Measurements from ENCODE around the gene ATP5F1E.

ATP5F1E gene

DNA sequence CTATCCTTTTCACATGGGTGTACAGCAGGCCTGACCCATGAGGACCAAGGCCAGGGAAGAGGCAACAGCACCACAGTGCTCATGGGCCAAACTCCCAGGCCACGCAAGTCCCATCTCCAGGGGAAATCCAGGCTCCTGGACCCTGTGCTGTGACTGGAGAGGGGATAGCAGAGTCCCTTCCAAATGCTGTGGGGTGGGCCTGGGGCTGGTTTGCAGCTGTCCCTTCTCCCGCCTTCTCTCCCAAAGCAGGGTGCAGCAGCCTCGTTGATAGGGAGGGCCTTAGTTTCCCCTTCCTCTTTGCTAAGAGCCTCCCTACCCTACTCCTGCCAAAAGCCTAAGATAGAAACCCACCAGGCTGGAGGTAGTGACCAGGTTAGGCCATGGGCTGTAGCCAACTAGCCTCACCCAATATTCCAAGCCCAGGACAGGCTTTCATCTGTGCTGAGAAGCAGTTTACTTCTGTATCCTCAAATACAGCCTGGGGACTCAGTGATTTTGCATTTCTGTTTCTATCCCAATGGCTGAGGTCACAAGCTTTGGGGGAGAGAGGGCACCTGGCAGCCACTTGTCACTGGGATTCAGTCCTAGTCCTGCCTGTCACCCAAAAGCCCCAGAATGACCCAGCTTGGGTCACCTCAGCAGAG lies 26.5 kb downstream of the ATP5F1E start:
- DNase-seq (ENCODE audit: low read depth) = no peak

DNA sequence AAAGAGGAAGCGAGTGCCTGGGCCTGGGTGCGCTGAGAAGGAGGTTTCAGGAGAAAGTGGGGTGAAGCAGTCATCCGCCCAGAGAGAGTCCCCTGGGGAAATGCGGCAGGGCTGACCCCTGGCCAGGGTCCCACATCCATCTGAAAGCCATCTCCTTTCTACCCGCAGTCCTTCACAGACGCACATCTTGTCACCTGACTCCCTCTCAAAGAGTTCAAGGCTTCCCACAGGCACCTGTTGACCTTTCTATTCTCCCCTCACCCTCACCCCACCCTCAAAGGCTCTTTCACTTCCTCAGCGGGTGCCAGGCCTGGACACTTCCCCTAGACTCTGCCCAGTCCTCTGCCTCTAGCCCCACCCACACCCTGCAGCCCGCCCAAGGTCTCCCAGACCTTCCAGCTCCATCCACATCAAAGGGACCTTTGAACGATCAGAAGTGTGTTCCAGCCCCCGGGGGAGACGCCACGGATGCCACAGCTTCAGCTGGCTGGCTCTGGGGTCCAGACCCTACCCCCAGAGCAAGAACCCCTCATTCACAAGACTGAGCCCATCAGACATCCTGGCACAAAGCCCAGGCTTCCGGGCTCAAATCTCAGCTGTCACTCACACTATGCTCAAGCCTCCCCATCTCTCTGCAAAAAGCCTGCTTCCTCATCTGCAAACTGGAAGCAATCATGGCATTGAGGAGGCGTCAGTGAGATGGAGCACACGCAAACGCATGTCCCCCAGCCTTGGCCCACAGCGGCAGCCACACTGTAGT lies 27.2 kb downstream of the ATP5F1E start:
- DNase-seq (ENCODE audit: low read depth) = no peak

DNA sequence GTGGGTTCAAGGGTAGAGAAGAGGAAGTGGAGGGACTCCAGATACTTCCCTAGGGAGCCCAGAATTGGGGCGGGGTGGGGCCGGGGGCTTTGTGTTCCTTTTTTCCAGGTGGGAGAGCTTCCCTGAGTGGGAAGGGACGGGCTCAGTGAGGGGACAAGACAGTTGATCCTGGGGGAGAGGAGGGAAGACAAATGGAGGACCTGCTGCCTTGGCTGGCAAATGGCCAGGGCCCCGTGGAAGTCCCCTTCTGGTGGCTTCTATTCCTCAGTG lies 27.7 kb downstream of the ATP5F1E start:
- no peak for DNase-seq (ENCODE audit: low read depth)

DNA sequence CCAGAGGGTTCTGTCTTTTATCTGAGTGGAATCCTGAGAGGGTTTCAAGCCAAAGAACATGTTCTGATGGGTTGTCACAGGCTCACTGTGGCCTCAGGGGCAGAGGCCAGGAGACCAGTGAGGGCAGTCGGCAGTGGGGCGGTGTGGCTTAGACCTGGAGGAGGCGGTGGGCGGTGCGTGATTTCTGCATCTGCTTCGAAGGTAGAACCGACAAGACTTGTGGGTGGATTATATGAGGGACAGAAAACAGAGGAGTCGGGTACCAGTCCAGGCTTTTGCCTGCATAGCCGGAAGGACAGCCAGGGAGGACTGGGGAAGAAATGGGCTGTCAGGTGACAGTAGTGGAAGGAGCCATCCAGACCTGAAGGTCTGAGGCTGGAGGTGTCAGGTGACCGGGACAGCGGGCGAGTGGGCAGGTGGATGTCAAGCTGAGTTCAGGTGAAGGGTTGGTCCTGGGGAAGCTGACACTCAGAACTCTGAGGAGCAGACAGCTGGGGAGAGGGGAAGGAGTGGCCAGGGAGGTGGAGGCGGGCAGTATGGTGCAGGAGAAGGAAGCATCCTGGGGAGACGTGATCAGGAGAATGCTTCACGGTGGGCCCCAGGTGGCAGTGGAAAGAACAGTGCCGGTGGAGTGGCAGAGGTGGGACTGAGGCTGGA lies 28.2 kb downstream of the ATP5F1E start:
- no peak for DNase-seq (ENCODE audit: low read depth)

DNA sequence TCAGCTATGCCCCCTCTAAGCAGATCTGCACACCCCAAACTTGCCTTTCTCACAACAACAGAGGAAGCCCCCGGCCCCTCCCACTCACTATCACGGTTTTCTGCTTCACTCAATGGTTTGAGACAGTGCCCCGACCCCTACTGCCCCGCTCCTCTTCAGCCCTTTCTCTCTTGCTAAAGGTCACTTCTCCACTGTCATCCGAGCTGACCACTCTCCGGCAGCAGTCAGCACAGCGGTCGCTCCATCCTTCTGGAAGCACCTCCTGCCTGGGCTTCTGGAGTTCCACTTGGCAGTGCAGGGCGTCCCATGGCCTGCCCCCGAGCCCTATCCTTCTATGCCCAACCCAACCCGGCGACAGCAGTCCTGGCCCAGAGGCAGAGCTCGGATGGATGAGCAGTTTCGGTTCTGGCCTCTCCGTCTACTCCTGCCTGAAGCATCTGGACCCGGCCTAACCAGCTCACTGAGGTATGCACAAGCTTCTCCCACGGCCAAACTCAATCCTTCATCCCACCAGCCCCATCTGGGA lies 29.2 kb downstream of the ATP5F1E start:
- no peak for DNase-seq (ENCODE audit: low read depth)

DNA sequence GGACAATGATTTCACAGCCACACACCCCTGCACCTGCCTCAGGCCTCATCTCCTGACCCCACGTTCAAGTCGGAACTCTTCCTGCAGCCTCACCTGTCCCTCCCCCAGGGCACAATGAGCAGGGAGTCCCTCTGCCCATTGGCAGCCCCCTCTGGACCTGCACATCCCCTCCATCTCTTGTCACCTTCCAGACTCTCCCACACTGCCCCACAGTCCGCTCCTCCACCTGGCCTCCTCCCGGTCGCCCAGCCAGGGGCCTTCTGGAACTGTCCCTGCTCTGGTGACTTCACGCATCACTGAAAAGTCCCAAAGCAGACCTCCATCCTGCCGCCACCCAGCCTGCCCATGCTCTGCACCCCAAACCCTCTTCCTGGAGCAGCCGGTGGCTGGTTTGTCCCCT lies 29.7 kb downstream of the ATP5F1E start:
- no peak for DNase-seq (ENCODE audit: low read depth)

DNA sequence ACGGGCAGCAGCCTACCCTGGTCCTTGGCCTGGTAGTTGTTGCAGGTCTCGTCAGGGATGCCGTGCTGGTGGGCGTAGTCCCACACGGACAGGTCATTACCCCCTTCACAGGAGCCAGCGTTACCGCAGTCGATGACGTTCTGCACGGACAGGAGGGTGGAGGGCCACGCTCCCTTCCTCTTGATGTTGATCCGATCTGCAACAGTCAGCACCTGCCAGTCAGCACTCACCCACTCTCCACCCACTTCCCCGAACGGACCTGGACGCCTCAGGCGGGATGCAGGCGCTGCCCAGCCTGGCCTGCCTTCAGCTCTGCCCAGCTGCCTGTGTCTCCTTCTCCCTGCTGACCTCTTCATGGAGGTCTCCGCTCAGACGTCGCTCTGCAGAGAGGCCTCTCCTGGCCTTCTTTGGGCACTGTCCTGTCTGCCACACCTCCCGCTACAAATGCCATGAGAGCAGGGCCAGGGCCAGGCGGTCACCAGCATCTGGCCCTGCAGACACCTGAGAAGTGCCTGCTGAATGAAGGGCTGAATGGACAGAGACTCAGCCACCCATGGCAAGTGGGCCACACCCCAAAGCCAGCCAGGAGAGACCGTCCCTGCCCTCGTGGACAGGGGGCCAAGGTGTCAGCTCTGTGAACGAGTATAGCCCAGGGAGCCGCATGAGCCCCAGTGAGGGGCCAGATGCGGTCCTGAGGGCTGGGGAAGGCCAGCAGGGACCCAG lies 30.5 kb downstream of the ATP5F1E start:
- no peak for DNase-seq (ENCODE audit: low read depth)

DNA sequence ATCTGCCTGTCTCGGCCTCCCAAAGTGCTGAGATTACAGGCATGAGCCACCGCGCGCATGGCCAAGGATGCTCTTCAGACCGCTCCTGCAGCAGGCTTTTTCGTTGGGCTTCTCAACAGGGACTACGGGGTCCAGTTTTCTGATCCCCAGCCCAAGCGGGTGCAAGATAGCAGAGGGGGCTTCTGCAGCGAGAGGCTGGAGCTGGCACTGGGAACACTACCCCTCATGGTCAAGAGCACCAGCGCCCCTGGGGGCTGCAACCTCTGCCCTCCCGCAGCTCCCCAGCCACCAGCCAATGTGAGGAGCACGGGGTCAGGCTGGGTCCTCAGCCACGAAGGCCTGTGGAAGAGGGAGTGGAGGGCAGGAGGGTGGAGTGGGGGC lies 31.1 kb downstream of the ATP5F1E start:
- no peak for DNase-seq (ENCODE audit: low read depth)

DNA sequence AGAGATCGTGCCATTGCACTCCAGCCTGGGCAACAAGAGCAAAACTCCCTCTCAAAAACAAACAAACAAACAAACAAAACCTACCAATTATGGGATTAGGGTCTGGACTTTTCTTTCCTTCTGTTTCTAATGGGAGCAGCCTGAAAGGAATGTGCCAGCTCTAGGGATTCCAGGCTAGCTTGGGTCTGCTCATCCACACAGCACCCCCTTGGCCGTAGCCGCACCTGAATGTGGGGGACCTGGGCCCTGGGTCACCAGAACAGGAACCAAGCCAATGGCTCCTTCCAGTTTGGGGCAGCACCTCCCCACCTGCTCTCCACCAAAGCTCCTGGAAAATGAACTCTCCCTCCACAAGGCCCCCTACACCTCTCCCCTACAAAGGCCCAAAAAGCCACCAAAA lies 31.8 kb downstream of the ATP5F1E start:
- no peak for DNase-seq (ENCODE audit: low read depth)

DNA sequence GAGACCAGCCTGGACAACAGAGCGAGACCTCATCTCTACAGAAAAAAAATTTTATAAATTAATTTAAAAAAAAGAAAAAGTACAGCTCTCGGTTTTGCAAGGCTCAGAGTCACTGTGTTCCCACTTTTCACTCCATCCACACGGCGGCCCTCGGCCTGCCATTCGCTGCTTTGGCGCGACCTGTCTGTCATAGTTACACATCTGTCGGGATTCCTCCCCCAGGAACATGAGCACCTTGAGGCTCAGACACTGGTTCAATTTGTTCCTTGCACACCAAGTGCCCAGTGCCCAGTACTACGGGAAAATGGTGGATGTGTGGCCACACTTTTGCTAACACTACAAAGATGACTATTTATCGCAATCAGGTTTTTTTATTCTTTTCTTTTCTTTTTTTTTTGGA lies 33.5 kb downstream of the ATP5F1E start:
- no peak for DNase-seq (ENCODE audit: low read depth)

DNA sequence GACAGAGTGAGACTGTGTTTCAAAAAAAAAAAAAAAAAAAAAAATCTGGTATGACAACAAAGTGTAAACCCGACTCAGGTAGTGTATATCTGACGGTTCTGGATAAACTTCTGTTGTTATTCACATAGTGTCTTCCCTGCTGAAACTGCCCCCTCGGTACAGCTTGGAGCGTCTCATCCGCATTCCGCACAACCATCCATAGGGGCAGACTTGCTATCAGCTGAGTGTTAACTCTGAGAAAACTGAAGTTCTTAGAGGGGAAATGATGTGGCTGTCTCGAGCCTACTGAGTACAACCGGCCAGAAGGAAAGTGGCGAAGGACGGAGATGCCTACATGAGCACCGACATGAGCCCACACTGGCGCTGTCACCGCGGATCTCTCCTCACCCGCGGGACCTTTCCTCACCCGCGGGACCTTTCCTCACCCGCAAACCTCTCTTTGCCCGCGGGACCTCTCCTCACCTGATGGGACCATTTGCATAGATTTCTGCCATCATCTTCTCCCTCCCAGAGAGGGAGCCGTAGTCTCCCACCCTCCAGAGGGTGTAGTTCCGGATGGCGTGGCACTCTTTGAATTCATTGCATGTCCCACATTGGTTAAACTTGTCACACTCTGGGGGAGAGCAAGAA lies 34.9 kb downstream of the ATP5F1E start:
- no peak for DNase-seq (ENCODE audit: low read depth)

DNA sequence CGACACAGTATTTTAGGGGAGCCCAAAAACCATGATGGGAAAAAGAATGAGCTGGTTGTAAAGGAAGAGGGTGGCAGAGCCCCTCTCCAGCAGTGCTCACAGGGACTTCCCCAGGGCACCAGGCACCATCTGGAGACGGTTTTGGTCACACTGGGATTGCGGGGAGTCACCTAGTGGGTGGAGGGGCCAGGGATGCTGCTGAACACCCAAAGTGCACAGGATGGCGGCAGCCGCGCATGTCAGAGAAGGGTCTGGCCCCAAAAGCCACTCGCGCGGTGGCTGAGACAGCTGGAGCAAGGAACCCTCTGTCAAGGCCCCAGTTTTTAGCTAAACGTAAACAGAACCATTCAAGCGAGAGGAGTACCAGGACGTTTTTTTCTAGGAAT lies 35.9 kb downstream of the ATP5F1E start:
- no peak for DNase-seq (ENCODE audit: low read depth)

DNA sequence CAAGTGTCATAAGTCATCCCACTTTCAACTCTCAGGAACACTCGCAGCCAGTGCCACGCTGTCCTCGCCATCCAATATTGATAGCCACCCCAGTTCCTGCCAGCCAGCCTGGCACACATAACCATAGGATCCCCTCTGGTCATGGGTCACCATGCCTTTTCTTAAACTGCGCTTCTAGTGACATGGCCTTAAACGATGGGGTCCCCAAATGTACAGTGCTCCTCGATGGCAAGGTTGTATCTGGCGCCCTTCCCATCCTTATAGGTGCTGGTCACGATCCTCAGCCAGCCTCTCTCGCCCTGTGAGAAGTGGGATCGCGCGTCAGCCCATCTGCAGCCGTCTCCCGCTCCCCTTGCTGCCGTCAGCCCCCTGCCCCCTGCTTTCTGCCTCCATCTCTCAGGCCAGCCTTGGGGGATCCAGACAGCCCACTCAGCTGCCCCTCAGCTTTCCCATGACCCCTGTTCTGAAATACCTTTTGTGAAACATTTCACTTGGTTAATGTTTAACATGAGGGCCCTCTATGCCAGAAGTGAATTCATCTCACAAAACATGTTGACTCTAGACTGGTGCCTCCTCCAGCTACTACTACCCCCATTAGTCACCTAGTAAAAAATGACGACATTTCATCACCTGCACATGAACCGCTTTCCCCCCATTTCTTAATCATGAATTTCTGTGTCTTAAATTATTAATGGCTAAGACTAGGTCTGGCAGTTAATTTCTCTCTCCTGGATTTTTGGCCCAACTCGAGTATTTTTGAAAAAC lies 36.5 kb downstream of the ATP5F1E start:
- DNase-seq (ENCODE audit: low read depth) = peak; percentile 17

DNA sequence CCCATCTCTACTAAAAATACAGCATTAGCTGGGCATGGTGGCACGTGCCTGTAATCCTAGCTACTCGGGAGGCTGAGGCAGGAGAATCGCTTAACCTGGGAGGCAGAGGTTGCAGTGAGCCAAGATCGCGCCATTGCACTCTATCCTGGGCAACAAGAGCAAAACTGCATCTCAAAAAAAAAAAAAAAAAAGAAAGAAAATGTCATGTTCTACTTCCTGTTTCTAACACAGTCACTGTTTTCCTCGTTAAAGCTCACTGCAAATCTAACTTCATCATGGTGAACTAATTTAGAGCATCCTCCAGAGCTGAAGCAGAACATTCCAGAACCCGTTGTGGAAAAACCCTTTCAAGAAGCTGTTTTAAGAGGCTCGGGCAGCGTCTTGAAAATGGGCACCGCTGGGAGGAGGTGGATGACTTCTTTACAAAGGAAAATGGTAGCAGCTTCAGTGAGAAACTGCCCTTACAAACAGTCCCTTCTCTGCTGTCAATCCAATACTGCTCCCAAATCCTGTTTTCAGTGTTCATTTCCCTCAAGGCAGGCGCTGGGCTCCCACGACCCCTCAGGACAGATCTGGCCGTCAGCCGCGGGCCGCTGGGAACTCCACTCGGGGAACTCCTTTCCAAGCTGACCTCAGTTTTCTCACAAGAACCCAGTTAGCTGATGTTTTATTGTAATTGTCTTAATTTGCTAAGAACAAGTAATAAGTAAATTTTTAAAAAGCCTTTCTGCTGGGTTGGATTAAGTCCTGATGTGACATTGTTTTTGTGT lies 37.6 kb downstream of the ATP5F1E start:
- DNase-seq (ENCODE audit: low read depth) = no peak

DNA sequence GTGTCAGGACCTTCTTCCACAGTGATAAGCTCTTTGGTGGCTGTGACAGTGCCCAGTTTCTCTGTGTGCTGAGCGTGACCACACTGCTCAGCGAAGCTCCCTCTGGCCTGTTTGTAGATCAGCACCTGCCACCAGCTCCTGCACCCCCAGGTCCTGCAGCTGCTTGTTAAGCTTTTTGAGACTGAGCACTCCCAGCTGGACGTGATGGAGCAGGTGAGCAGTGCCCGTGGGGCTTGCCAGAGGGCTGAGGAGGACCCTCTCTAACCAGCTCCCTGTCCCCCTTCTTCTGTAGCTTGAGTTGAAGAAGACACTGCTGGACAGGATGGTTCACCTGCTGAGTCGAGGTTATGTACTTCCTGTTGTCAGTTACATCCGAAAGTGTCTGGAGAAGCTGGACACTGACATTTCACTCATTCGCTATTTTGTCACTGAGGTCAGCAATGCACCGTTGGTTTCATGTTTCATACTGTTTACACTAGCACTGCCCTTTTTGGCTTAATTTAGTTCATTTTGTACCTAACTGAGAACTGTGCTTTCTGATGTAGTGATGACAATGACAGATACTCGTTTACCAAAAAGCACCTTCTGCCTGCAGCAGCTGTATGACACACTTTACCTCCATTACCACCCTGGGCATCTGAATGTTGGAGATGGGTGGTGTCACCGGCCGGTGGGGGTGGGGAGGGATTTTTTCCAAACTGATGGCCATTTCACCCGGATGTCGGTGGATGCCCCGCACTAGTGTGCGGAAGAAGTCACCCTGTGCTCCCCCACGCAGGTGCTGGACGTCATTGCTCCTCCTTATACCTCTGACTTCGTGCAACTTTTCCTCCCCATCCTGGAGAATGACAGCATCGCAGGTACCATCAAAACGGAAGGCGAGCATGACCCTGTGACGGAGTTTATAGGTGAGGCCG lies 38.5 kb downstream of the ATP5F1E start:
- DNase-seq (ENCODE audit: low read depth) = no peak

DNA sequence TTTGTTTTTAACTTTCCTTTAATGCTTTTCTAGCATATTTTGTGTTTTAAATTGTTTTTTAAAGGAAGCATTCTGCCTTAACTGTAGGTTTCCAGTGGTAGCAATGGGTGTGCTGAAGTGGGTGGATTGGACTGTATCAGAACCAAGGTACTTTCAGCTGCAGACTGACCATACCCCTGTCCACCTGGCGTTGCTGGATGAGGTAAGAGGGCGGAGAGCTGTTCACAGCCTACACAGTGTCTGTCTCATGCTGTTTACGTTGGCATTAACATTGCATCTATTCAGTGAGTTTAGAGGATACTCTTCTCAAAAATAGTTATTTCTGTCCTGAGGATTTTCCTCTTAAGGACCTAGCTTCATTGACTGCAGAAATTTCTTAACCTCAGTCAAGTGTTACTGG lies 39.2 kb downstream of the ATP5F1E start:
- DNase-seq (ENCODE audit: low read depth) = no peak

DNA sequence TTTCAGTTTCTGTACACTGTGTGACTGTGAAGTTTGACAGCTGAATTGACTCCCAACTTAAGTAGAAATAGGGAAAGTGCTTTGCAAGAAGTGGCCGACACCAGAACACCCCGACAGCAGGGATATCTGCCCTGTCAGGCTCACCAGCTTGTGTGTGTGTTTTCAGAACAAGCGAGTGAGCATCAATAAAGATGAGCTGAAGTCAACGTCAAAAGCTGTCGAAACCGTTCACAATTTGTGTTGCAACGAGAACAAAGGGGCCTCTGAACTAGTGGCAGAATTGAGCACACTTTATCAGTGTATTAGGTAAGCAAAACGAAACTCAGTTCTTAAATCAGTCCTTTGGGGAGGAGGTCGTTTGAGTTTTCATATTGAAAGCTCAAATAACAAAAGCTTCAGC lies 40.4 kb downstream of the ATP5F1E start:
- DNase-seq (ENCODE audit: low read depth) = no peak

DNA sequence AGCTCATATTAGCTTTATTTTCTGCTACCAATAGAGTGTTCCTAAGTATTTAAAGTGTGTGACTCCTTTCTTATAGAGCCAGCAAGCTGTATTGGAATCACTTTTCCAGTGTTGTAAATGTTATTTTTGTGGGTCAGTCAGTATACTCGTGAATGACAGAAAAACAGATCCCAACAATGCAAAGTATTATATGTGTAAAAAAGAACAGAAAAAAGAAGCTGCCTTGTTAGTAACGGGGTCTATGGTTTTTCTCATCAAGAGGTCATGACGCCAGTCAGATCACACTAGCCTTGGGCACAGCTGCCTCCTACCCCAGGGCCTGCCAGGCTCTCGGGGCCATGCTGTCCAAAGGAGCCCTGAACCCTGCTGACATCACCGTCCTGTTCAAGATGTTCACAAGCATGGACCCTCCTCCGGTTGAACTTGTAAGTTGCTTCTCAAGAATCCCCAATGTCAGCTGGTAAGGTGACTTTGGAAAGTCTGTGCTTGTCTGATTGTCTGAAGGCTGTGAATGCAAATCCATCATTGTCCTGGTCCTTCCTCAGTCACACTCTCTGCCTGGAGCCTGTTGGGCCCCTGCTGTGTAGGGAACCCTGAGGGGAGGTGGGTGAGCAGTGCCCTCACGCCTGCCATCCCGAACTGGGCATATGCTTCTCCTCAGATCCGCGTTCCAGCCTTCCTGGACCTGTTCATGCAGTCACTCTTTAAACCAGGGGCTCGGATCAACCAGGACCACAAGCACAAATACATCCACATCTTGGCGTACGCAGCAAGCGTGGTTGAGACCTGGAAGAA lies 41.3 kb downstream of the ATP5F1E start:
- no peak for DNase-seq (ENCODE audit: low read depth)

DNA sequence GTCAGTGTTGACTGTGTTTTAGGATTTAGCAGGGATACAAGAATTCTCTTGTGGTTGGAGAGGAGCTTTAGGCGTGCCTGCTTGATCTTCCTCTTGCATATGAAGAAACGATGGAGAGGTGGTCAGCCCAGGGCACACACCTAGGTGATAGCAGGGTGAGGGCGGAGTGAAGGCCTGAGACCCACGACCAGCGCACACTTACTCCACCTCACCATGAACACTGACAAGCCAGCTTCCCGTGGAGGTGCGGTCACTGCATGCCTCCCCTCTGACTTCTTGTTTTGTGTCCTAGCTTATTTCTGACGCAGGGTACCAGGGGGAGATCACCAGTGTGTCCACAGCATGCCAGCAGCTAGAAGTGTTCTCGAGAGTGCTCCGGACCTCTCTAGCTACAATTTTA lies 42.9 kb downstream of the ATP5F1E start:
- no peak for DNase-seq (ENCODE audit: low read depth)
